Measurements from ENCODE around the gene MCTP2. TPM values are rescaled to one million over a fixed set of nuclear protein-coding genes. Genes with fewer than 3 reads are reported as not detected.
A peak's percentile ranks its signal among the peaks of the same experiment; 100 is the strongest.

Gene MCTP2
- total RNA-seq, 1 experiment from 2014 or later: 1.3 TPM

DNA sequence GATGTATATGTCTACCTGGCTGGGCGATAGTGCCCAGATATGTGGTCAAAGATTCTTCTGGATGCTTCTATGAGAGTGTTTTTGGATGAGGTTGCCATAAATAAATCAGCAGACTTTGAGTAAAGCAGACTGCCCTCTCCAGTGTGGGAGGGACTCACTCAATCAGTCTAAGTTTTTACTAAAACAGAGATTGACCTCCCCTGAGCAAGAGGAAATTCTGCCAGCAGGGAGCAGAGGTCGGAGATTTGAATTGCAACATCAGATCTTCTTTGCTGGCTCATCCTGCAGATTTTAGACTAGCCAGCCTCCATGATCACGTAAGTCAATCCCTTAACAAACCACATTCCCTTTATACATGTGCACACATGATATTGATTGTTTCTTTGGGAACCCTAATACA, 300.9 kb downstream of the MCTP2 start:
- TF ChIP-seq, protein P1, sequence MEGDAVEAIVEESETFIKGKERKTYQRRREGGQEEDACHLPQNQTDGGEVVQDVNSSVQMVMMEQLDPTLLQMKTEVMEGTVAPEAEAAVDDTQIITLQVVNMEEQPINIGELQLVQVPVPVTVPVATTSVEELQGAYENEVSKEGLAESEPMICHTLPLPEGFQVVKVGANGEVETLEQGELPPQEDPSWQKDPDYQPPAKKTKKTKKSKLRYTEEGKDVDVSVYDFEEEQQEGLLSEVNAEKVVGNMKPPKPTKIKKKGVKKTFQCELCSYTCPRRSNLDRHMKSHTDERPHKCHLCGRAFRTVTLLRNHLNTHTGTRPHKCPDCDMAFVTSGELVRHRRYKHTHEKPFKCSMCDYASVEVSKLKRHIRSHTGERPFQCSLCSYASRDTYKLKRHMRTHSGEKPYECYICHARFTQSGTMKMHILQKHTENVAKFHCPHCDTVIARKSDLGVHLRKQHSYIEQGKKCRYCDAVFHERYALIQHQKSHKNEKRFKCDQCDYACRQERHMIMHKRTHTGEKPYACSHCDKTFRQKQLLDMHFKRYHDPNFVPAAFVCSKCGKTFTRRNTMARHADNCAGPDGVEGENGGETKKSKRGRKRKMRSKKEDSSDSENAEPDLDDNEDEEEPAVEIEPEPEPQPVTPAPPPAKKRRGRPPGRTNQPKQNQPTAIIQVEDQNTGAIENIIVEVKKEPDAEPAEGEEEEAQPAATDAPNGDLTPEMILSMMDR (conservative IDR thresholded peaks at IDR 0.05): no peak
- H4K5ac ChIP-seq (ENCODE audit: insufficient read length, low read depth, low read length): no peak overlapping the region
- H3K4me2 ChIP-seq (ENCODE audit: insufficient read depth, insufficient read length, low read length): peak overlapping the region; percentile 21
- H3K23ac ChIP-seq (ENCODE audit: insufficient read length, low read depth, low read length): no peak overlapping the region
- H3K9ac ChIP-seq (ENCODE audit: extremely low read depth, insufficient read length, low read length): no peak overlapping the region
- no peaks in the 10 kb centered on the region for H3K27me3 Mint-ChIP-seq (ENCODE audit: low read depth)
- no peaks in the 10 kb centered on the region for H3K79me1 ChIP-seq (ENCODE audit: insufficient read depth, low read depth, low read length, poor library complexity, severe bottlenecking)
- no peak overlapping the region for H3K56ac ChIP-seq (ENCODE audit: insufficient read length, low read depth, low read length)
- peaks cover 7% of the 10 kb centered on the region for H3K4me1 ChIP-seq (ENCODE audit: insufficient read depth, low read length)
- H4K91ac ChIP-seq (ENCODE audit: insufficient read length, low read depth, low read length): no peak overlapping the region
- no peak overlapping the region; the same call in 1 of the 2 replicates for H3K14ac ChIP-seq (ENCODE audit: insufficient read depth, low read length)
- no CpG with 5 or more reads among the region's 3 CpGs for WGBS (ENCODE audit: extremely low coverage, insufficient read length, low lambda C conversion rate)
- H2BK20ac ChIP-seq (ENCODE audit: low read depth, low read length, poor library complexity, severe bottlenecking): no peak overlapping the region
- no peak overlapping the region for H3K18ac ChIP-seq (ENCODE audit: insufficient read length, low read depth, low read length)
- no peak overlapping the region for H3K4ac ChIP-seq (ENCODE audit: low read depth, low read length)
- no peak overlapping the region for H2AFZ ChIP-seq (ENCODE audit: low read length)
- no peaks in the 10 kb centered on the region for H3K9me3 ChIP-seq (ENCODE audit: control insufficient read depth, low read depth, low read length)
- H3K36me3 Mint-ChIP-seq (ENCODE audit: insufficient read depth in 1 of 3, low read depth in 3 of 3): no peaks in the 10 kb centered on the region; a peak in 1 of 7 replicates
- H3T11ph ChIP-seq (ENCODE audit: low read length): no peak overlapping the region
- H3K27ac Mint-ChIP-seq: peak overlapping the region in 1 of 3 experiments; percentile 81; a peak in 3 of 7 replicates
- H2BK15ac ChIP-seq (ENCODE audit: low read depth, low read length): no peak overlapping the region
- H3K27ac ChIP-seq (ENCODE audit: insufficient read length, low read depth, low read length): no peak overlapping the region
- no peak overlapping the region for H2AK5ac ChIP-seq (ENCODE audit: insufficient read length, low read length)
- H2BK5ac ChIP-seq (ENCODE audit: insufficient read length, low read length): no peak overlapping the region
- peaks cover 8 to 31% of the 10 kb centered on the region in 2 experiments for H3K4me1 Mint-ChIP-seq
- H3K79me2 ChIP-seq (ENCODE audit: insufficient read depth, low read length): no peaks in the 10 kb centered on the region
- H4K8ac ChIP-seq (replicated peaks; ENCODE audit: insufficient read length, low read depth, low read length): no peak overlapping the region
- no peak overlapping the region for H2BK120ac ChIP-seq (ENCODE audit: low read depth, low read length, poor library complexity, severe bottlenecking)
- H4K20me1 ChIP-seq (ENCODE audit: control insufficient read depth, insufficient read depth, insufficient read length): no peaks in the 10 kb centered on the region
- H3K23me2 ChIP-seq (ENCODE audit: insufficient read length, low read depth, low read length, poor library complexity, severe bottlenecking): no peaks in the 10 kb centered on the region
- no peak overlapping the region for H2BK12ac ChIP-seq (ENCODE audit: insufficient read length, low read depth, low read length)
- DNase-seq: no peak
- H3K4me3 Mint-ChIP-seq: 0 out of 5 replicates have a peak overlapping the region, but pooled peaks of 1 of the 2 experiments have one; percentile 22
- no peaks in the 10 kb centered on the region for H3K27me3 ChIP-seq (ENCODE audit: insufficient read depth, low read length)
- H3K9me3 Mint-ChIP-seq: no peaks in the 10 kb centered on the region

Measured in H9 (cell line).